T-cell (primary cell): ENCODE measurements around the gene TTLL11. TPM values are rescaled to one million over a fixed set of nuclear protein-coding genes. Genes with fewer than 3 reads are reported as not detected.

Source experiments
- ATAC-seq, 4 experiments: fragments of 200-7000 bp in 3 of 4; fragments of 150-1000 bp in 1 of 4; cut with Tn5 transposase; replicated peaks in 1 of 4; 1 replicate in 3 of 4; 2 replicates in 1 of 4; pipeline ENCODE4 v1.10.0; 2021; ENCODE audit warnings: moderate library complexity in 3 of 4, mild to moderate bottlenecking in 2 of 4, moderate number of reproducible peaks in 1 of 4
- CTCF ChIA-PET, 2 donors: fragments of 300-600 bp; sonication (Branson Sonifier 250); formaldehyde crosslinking; loops; one replicate each; lab custom pipeline; 2022; ENCODE audit warnings: antibody characterized with exemption in 2 of 2; lab: Charles Lee
- POLR2A ChIA-PET, 2 donors: fragments of 300-600 bp; sonication (Branson Sonifier 250); formaldehyde crosslinking; loops; one replicate each; lab custom pipeline; 2022; ENCODE audit warnings: antibody characterized with exemption in 2 of 2; lab: Charles Lee
- DNase-seq, 35 experiments: peaks; one replicate each; pipeline versions ENCODE4 v3.0.0 to v3.0.0-alpha.2; 2013 to 2023
- H3K27ac ChIP-seq: one replicate; pipeline ENCODE4 v1.5.1; 2013; ENCODE audit warnings: low read length
- H3K27me3 ChIP-seq, 2 experiments: replicated peaks in 1 of 2; 1 replicate in 1 of 2; 2 replicates in 1 of 2; pipeline versions ENCODE4 v1.6.1 to v1.7.0; 2013; ENCODE audit warnings: low read length in 1 of 2, mixed read lengths in 1 of 2; ENCODE audit not compliant: control insufficient read depth in 2 of 2, insufficient read depth in 2 of 2; ENCODE audit errors: extremely low read depth in 1 of 2
- H3K36me3 ChIP-seq, 2 donors: 1 replicate in 1 of 2; 2 replicates in 1 of 2; pipeline versions ENCODE4 v1.6.1 to v1.7.0; 2013; ENCODE audit warnings: low read length in 1 of 2; ENCODE audit not compliant: control insufficient read depth in 2 of 2, insufficient read depth in 1 of 2; ENCODE audit errors: extremely low read depth in 1 of 2
- H3K4me1 ChIP-seq, 2 experiments: 1 replicate in 1 of 2; 2 replicates in 1 of 2; pipeline versions ENCODE4 v1.6.1 to v1.7.0; 2013; ENCODE audit warnings: low read length in 2 of 2, mixed read lengths in 1 of 2; ENCODE audit not compliant: insufficient read depth in 2 of 2, control insufficient read depth in 1 of 2; ENCODE audit errors: extremely low read depth in 1 of 2
- H3K4me3 ChIP-seq, 2 donors: 1 replicate in 1 of 2; 2 replicates in 1 of 2; pipeline versions ENCODE4 v1.5.1 to v1.7.0; 2013; ENCODE audit warnings: mild to moderate bottlenecking in 2 of 2, low read length in 1 of 2, moderate library complexity in 1 of 2; ENCODE audit not compliant: control insufficient read depth in 1 of 2; ENCODE audit errors: extremely low read depth in 1 of 2
- H3K9me3 ChIP-seq: 2 replicates; pipeline ENCODE4 v1.7.0; 2013
- H3K27ac Mint-ChIP-seq, 2 donors: one replicate each; pipeline ENCODE4 v1.8.0; 2020 to 2021; ENCODE audit warnings: mild to moderate bottlenecking in 2 of 2, mixed read lengths in 2 of 2
- H3K27me3 Mint-ChIP-seq, 2 donors: one replicate each; pipeline ENCODE4 v1.8.0; 2021 to 2022; ENCODE audit warnings: mixed read lengths in 2 of 2
- H3K36me3 Mint-ChIP-seq: one replicate; pipeline ENCODE4 v1.8.0; 2021; ENCODE audit warnings: mixed read lengths
- H3K4me1 Mint-ChIP-seq, 3 donors: one replicate each; pipeline ENCODE4 v1.8.0; 2020 to 2022; ENCODE audit warnings: mixed read lengths in 3 of 3, mild to moderate bottlenecking in 1 of 3
- H3K4me3 Mint-ChIP-seq, 3 donors: one replicate each; pipeline ENCODE4 v1.8.0; 2020 to 2022; ENCODE audit warnings: mild to moderate bottlenecking in 3 of 3, mixed read lengths in 3 of 3, moderate library complexity in 3 of 3
- H3K9me3 Mint-ChIP-seq, 3 donors: one replicate each; pipeline ENCODE4 v1.8.0; 2020 to 2022; ENCODE audit warnings: mixed read lengths in 3 of 3
- WGBS: methylation state at CpG from one replicate; pipeline ENCODE4 v1.1.5; 2013; ENCODE audit warnings: missing lambda C conversion rate; ENCODE audit not compliant: insufficient coverage; 5-methylcytosine and 5-hydroxymethylcytosine counted together
- total RNA-seq, 35 experiments: library from RNA in 6 of 35; stranded (reverse) in 6 of 35; fragments of 120-200 nt in 1 of 35; gene quantifications; one replicate each; pipeline versions ENCODE4 v1.2.1 to v1.2.4 and lab custom pipeline; 2013 to 2026

The TTLL11 gene
- total RNA-seq, 5 donors from 2014 or later (not counting 1 experiment from before 2014, with no cell fraction given) = 3.4 to 4.8 (median 4.6) TPM

DNA sequence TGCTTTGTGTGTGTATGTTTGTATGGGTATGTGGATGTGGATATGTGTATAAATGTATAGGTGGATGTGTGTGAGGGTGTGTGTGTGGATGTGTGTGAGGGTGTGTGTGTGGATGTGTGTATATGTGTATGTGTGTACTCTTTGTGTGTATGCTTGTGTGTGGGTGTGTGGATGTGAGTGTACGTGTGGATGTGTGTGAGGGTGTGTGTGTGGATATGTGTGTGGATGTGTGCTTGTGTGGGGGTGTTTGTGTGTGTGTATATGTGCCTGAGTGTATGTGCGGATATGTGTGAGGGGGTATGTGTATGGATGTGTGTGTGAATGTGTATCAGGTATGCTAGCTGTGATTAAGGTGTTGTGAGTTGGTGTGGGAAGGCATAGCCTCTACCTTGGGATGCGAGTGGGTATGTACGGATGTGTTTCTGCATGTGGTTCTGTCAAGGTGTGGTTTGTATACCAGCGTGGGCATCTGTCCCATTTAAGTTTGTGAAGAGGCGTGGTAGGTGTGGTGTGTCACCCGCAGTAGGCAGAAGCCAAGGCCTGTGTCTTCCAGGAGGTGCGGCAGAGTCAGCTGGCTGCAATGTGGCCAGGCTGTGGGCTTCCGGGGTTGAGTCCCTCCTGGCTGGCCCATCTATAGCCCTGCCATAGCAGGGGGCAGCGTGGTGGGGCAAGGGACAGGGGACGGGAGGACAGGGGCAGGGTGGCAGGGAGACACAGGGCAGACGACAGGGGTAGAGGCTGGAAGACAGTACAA lies 285.9 kb downstream of the TTLL11 start:
- no peaks in the 10 kb centered on the region for H3K4me1 Mint-ChIP-seq
- Histone ChIP-seq H3K27ac (no peak overlapping the region), H3K4me3 (no peak overlapping the region), H3K4me1 (no peaks in the 10 kb centered on the region), H3K36me3 (no peaks in the 10 kb centered on the region), H3K9me3 (no peaks in the 10 kb centered on the region), H3K27me3 (peaks cover 0 to 3% of the 10 kb centered on the region in 2 experiments)
- ChIA-PET POLR2A (no interaction called here), CTCF (no interaction called here)
- H3K36me3 Mint-ChIP-seq = no peaks in the 10 kb centered on the region
- H3K4me3 Mint-ChIP-seq = no peak overlapping the region
- ATAC-seq = no peak
- DNase-seq = no peak
- H3K27me3 Mint-ChIP-seq = peaks cover 0 to 7% of the 10 kb centered on the region in 2 donors
- H3K27ac Mint-ChIP-seq = no peak overlapping the region
- WGBS = 39% methylated on average over 11 of the region's 12 CpGs
- peaks cover 11 to 14% (median 13%) of the 10 kb centered on the region in 3 donors for H3K9me3 Mint-ChIP-seq

DNA sequence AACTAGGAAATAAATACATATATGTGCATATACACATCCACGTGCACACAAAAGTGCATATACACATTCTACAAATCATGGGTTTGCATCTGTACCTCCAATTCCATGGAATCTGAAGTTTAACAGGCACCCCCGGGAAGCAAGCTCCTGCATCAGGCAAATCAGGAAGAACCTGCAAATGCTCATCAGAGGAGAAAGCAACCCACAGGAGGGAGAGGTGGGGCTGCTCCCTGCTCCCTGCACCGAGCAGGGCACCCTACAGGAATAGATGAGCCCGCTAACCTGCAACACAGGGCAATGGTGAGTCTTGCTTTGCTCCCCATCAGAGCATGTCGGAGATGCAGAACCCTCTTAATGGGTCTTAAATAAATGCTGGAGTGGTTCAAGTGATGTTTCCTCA lies 290.4 kb downstream of the TTLL11 start:
- H3K27me3 ChIP-seq = peaks cover 0 to 7% of the 10 kb centered on the region in 2 experiments
- Mint-ChIP-seq H3K4me3 (no peak overlapping the region), H3K36me3 (no peaks in the 10 kb centered on the region), H3K27ac (no peak overlapping the region), H3K4me1 (no peaks in the 10 kb centered on the region), H3K27me3 (peaks cover 0 to 14% of the 10 kb centered on the region in 2 donors), H3K9me3 (peaks cover 11 to 14% (median 13%) of the 10 kb centered on the region in 3 donors)
- ChIA-PET POLR2A (interaction anchor here in 1 of 2 donors (0.5 kb wide), 1 partner anchor 55 kb away, joined by 5 read pairs; no protein-coding TSS in a partner anchor), CTCF (no interaction called here)
- no peak overlapping the region for H3K27ac ChIP-seq
- H3K36me3 ChIP-seq = no peaks in the 10 kb centered on the region
- H3K9me3 ChIP-seq = no peaks in the 10 kb centered on the region
- WGBS = 70% methylated on average over 4 of the region's 5 CpGs
- ATAC-seq = no peak
- H3K4me3 ChIP-seq = no peak overlapping the region
- no peak for DNase-seq
- H3K4me1 ChIP-seq = no peaks in the 10 kb centered on the region

DNA sequence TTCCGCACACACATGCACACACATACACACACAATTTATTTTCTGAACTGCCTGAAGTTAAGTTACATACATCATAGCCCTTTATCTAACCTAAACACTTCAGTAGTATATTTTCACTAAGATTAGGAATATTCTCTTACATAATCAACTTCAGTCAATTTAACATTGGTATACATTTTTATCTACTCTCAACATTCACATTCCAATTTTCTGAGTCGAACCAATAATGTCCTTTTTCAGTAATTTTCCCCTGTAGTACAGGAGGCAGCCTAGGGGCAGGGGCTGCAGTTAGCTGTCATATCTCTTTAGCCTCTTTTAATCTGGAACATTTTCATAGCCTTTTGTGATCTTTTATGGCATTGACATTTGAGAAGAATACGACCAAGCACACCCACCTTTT lies 291.5 kb downstream of the TTLL11 start:
- Mint-ChIP-seq H3K4me3 (no peak overlapping the region), H3K27me3 (peaks cover 0 to 14% of the 10 kb centered on the region in 2 donors), H3K9me3 (peaks cover 11 to 14% (median 13%) of the 10 kb centered on the region in 3 donors), H3K27ac (no peak overlapping the region), H3K36me3 (no peaks in the 10 kb centered on the region), H3K4me1 (no peaks in the 10 kb centered on the region)
- ATAC-seq (no peak), DNase-seq (no peak)
- ChIA-PET CTCF (no interaction called here), POLR2A (no interaction called here)
- Histone ChIP-seq H3K36me3 (no peaks in the 10 kb centered on the region), H3K4me1 (no peaks in the 10 kb centered on the region), H3K27ac (no peak overlapping the region), H3K9me3 (no peaks in the 10 kb centered on the region), H3K27me3 (peaks cover 0 to 4% of the 10 kb centered on the region in 2 experiments), H3K4me3 (no peak overlapping the region)
- WGBS = no CpG with 5 or more reads among the region's 3 CpGs

DNA sequence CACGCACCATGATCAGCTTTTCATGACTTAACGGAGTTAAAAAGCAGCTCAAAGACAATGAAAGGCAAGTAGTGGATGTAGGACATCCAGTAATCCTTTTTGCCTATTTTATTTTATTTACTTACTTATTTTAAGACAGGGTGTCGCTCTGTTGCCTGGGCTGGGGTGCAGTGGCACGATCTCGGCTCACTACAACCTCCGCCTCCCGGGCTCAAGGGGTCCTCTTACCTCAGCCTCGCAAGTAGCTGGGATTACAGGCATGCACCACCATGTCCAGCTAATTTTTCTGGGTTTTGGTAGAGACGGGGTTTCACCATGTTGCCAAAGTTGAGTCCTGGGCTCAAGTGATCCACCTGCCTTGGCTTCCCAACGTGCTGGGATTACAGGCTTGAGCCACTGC lies 292.7 kb downstream of the TTLL11 start:
- POLR2A ChIA-PET = no interaction called here
- no peaks in the 10 kb centered on the region for H3K4me1 Mint-ChIP-seq
- Histone ChIP-seq H3K4me3 (no peak overlapping the region), H3K27ac (no peak overlapping the region), H3K36me3 (no peaks in the 10 kb centered on the region), H3K9me3 (no peaks in the 10 kb centered on the region), H3K27me3 (peaks cover 0 to 4% of the 10 kb centered on the region in 2 experiments), H3K4me1 (no peaks in the 10 kb centered on the region)
- CTCF ChIA-PET = no interaction called here
- H3K4me3 Mint-ChIP-seq = no peak overlapping the region
- WGBS = 81% methylated on average over 6 of the region's 10 CpGs
- ATAC-seq (no peak), DNase-seq (no peak)
- peaks cover 0 to 14% of the 10 kb centered on the region in 2 donors for H3K27me3 Mint-ChIP-seq
- no peaks in the 10 kb centered on the region for H3K36me3 Mint-ChIP-seq
- H3K9me3 Mint-ChIP-seq = peaks cover 11 to 14% (median 13%) of the 10 kb centered on the region in 3 donors
- no peak overlapping the region for H3K27ac Mint-ChIP-seq

DNA sequence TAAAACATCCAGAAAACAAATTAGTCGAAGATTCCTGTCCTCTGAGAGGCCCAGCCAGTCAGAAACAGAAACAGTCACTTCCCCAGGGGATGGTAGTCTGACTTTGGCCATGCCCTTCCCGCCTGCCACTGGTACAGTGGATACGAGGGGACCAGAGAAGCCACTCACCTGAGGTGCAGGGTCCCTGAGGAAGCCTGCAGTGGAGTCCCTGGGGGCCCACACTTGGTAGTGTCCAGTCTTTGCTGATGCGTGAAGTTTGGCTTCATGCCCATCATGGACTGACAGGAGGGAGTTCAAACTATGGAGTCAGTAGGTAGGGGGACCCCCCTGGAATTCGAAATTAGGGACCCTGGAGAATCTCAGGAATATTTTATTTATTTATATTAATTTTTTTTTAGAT lies 294.2 kb downstream of the TTLL11 start:
- no peak for DNase-seq
- Mint-ChIP-seq H3K4me3 (no peak overlapping the region), H3K27me3 (peaks cover 0 to 11% of the 10 kb centered on the region in 2 donors), H3K4me1 (no peaks in the 10 kb centered on the region), H3K36me3 (no peaks in the 10 kb centered on the region), H3K27ac (no peak overlapping the region), H3K9me3 (peaks cover under 1% of the 10 kb centered on the region in 3 donors)
- no peaks in the 10 kb centered on the region for H3K36me3 ChIP-seq
- H3K4me1 ChIP-seq = no peaks in the 10 kb centered on the region
- 50% methylated on average over 2 of the region's 5 CpGs for WGBS
- POLR2A ChIA-PET = no interaction called here
- H3K27ac ChIP-seq = no peak overlapping the region
- peaks cover 0 to 4% of the 10 kb centered on the region in 2 experiments for H3K27me3 ChIP-seq
- no peak overlapping the region for H3K4me3 ChIP-seq
- H3K9me3 ChIP-seq = no peaks in the 10 kb centered on the region
- CTCF ChIA-PET = no interaction called here
- ATAC-seq = no peak

DNA sequence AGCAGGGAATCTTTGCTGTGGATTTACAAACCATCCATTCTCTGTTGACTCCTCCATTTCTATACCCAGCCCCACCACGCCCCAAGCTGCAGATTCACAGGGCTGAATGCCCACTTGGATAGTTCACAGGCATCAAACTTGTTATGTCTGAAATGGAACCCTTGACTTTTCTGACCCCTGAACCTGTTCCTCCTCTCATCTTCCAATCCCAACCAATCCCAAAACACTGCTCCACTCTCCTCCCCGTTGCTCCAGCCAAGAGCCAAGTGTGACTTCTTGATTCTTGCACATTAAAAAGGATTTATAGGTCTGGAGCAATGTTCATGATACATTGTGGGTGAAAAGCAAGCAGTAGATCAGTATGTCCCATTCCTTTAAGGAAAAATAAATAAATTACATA lies 296.0 kb downstream of the TTLL11 start:
- DNase-seq = no peak
- ChIA-PET POLR2A (no interaction called here), CTCF (no interaction called here)
- Histone ChIP-seq H3K27me3 (peaks cover 0 to 4% of the 10 kb centered on the region in 2 experiments), H3K9me3 (no peaks in the 10 kb centered on the region), H3K4me3 (no peak overlapping the region), H3K27ac (no peak overlapping the region), H3K4me1 (no peaks in the 10 kb centered on the region), H3K36me3 (no peaks in the 10 kb centered on the region)
- Mint-ChIP-seq H3K4me1 (no peaks in the 10 kb centered on the region), H3K4me3 (no peak overlapping the region), H3K9me3 (no peaks in the 10 kb centered on the region), H3K27me3 (peaks cover 0 to 5% of the 10 kb centered on the region in 2 donors), H3K27ac (no peak overlapping the region), H3K36me3 (no peaks in the 10 kb centered on the region)
- 45% methylated on average over 1 of the region's 2 CpGs for WGBS
- no peak for ATAC-seq
